SK-N-SH treated with all-trans-retinoic acid at 6 μM for 48 hours (cell line): ENCODE results near the gene AFF1.

ENCODE experiments used
- ATAC-seq: fragments of 200-7000 bp; cut with Tn5 transposase; 3 replicates; pipeline ENCODE4 v1.9.1; 2020; ENCODE audit warnings: mild to moderate bottlenecking, moderate library complexity
- ARNTL ChIP-seq: fragments of 450-650 bp; formaldehyde crosslinking; IDR thresholded peaks from 2 replicates; pipeline ENCODE4 v1.5.0; 2020; ENCODE audit warnings: low read depth, mild to moderate bottlenecking, moderate library complexity, borderline replicate concordance
- BACH2 ChIP-seq: fragments of 250-450 bp; sonication (Bioruptor Pico); IDR thresholded peaks from 2 replicates; pipeline ENCODE4 v1.9.0; 2021; ENCODE audit warnings: mild to moderate bottlenecking, borderline replicate concordance
- CSDC2 ChIP-seq: fragments of 250-450 bp; sonication (Bioruptor Pico); IDR thresholded peaks from 2 replicates; pipeline ENCODE4 v1.5.0; 2020; ENCODE audit warnings: mild to moderate bottlenecking, moderate library complexity
- CSRNP3 ChIP-seq: fragments of 250-450 bp; sonication (Bioruptor Pico); IDR thresholded peaks from 2 replicates; pipeline ENCODE4 v1.5.1; 2021; ENCODE audit warnings: mild to moderate bottlenecking, moderate library complexity
- ESRRG ChIP-seq: fragments of 250-450 bp; sonication (Bioruptor Pico); IDR thresholded peaks from 2 replicates; pipeline ENCODE4 v1.6.1; 2021; ENCODE audit warnings: mild to moderate bottlenecking
- GLIS3 ChIP-seq: fragments of 250-450 bp; sonication (Bioruptor Pico); IDR thresholded peaks from 2 replicates; pipeline ENCODE4 v1.5.0; 2020; ENCODE audit warnings: mild to moderate bottlenecking, moderate library complexity
- ISL1 ChIP-seq: fragments of 250-450 bp; sonication (Bioruptor Pico); IDR thresholded peaks from 2 replicates; pipeline ENCODE4 v2.1.2; 2022; ENCODE audit warnings: mild to moderate bottlenecking, moderate library complexity
- OSR1 ChIP-seq: fragments of 250-450 bp; sonication (Bioruptor Pico); IDR thresholded peaks from 2 replicates; pipeline ENCODE4 v1.8.0; 2022; ENCODE audit warnings: moderate library complexity, mild to moderate bottlenecking, inconsistent platforms
- PPARA ChIP-seq: fragments of 250-450 bp; sonication (Bioruptor Pico); IDR thresholded peaks from 2 replicates; pipeline ENCODE4 v1.5.0; 2020; ENCODE audit warnings: mild to moderate bottlenecking, borderline replicate concordance
- RARB ChIP-seq: fragments of 250-450 bp; sonication (Bioruptor Pico); IDR thresholded peaks from 2 replicates; pipeline ENCODE4 v1.8.0; 2021; ENCODE audit warnings: mild to moderate bottlenecking, moderate library complexity
- SNAI2 ChIP-seq: fragments of 250-450 bp; sonication (Bioruptor Pico); IDR thresholded peaks from 2 replicates; pipeline ENCODE4 v1.5.0; 2020; ENCODE audit warnings: mild to moderate bottlenecking, moderate library complexity
- TCF4 ChIP-seq: fragments of 250-450 bp; sonication (Bioruptor Pico); IDR thresholded peaks from 2 replicates; pipeline ENCODE4 v1.8.0; 2021; ENCODE audit warnings: mild to moderate bottlenecking, moderate library complexity, borderline replicate concordance
- TOX ChIP-seq: fragments of 250-450 bp; sonication (Bioruptor Pico); IDR thresholded peaks from 2 replicates; pipeline ENCODE4 v1.8.0; 2021; ENCODE audit warnings: mild to moderate bottlenecking, moderate library complexity, borderline replicate concordance
- ZC3H10 ChIP-seq: fragments of 250-450 bp; sonication (Bioruptor Pico); IDR thresholded peaks from 2 replicates; pipeline ENCODE4 v1.5.1; 2021; ENCODE audit warnings: mild to moderate bottlenecking, moderate library complexity
- ZFP3 ChIP-seq: fragments of 250-450 bp; sonication (Bioruptor Pico); IDR thresholded peaks from 2 replicates; pipeline ENCODE4 v1.5.0; 2020; ENCODE audit warnings: mild to moderate bottlenecking, moderate library complexity
- ZFP30 ChIP-seq: fragments of 450-650 bp; formaldehyde crosslinking; IDR thresholded peaks from 2 replicates; pipeline ENCODE4 v1.5.0; 2022; ENCODE audit warnings: mild to moderate bottlenecking, moderate library complexity
- ZNF565 ChIP-seq: fragments of 450-650 bp; formaldehyde crosslinking; conservative IDR thresholded peaks from 2 replicates; pipeline ENCODE4 v1.5.0; 2020; ENCODE audit warnings: low read depth, mild to moderate bottlenecking, moderate library complexity
- ZNF70 ChIP-seq: fragments of 450-650 bp; formaldehyde crosslinking; IDR thresholded peaks from 2 replicates; pipeline ENCODE4 v1.5.0; 2020; ENCODE audit warnings: mild to moderate bottlenecking, moderate library complexity
- ZNF8 ChIP-seq: fragments of 450-650 bp; formaldehyde crosslinking; IDR thresholded peaks from 2 replicates; pipeline ENCODE4 v1.5.0; 2020; ENCODE audit warnings: mild to moderate bottlenecking, moderate library complexity
- TF ChIP-seq, protein P1 (sequence below): fragments of 250-450 bp; sonication (Bioruptor Pico); IDR thresholded peaks from 2 replicates; pipeline ENCODE4 v1.8.0; 2020; ENCODE audit warnings: mild to moderate bottlenecking, moderate library complexity, borderline replicate concordance
- TF ChIP-seq, protein P2 (sequence below): fragments of 250-450 bp; sonication (Bioruptor Pico); IDR thresholded peaks from 2 replicates; pipeline ENCODE4 v1.8.0; 2021; ENCODE audit warnings: low read depth, mild to moderate bottlenecking, moderate library complexity, borderline replicate concordance
- TF ChIP-seq, protein P3 (sequence below): fragments of 250-450 bp; sonication (Bioruptor Pico); IDR thresholded peaks from 2 replicates; pipeline ENCODE4 v1.5.0; 2020; ENCODE audit warnings: mild to moderate bottlenecking, moderate library complexity
- TF ChIP-seq, protein P4 (sequence below): fragments of 250-450 bp; sonication (Bioruptor Pico); IDR thresholded peaks from 2 replicates; pipeline ENCODE4 v1.5.1; 2020; ENCODE audit warnings: low read depth, mild to moderate bottlenecking, moderate library complexity

The AFF1 gene

DNA sequence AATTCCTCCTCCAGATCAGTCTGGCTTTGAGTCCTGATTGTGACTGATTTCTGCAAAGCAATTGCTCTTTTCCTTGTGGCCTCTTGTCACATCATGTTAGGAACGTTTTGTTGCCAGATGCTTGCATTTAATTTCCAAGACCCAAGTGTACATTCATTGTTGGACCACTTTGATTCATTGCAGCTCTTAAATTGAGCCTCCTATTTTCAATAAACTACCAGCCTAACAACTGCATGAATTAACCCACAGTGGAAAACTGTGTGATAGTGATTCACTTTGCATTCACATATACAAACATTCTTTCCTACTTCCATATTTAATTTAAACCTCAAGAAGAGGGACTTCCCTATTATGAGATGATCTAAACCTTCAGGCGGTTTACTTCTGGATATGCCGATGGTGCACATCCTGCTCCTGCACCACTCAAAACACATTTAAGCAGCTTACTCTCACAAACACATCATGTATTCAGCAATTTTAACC, 118.4 kb downstream of the AFF1 start:
- no peak for ATAC-seq
- TF ChIP-seq GLIS3 (CRISPR knock-in tag) (no peak), ISL1 (CRISPR knock-in tag) (no peak), PPARA (CRISPR knock-in tag) (no peak), OSR1 (CRISPR knock-in tag) (no peak), ZNF8 (no peak), ZNF565 (CRISPR knock-in tag) (no peak), ESRRG (CRISPR knock-in tag) (no peak), ZFP3 (CRISPR knock-in tag) (no peak), ZFP30 (CRISPR knock-in tag) (no peak), CSRNP3 (no peak), ZNF70 (no peak), SNAI2 (CRISPR knock-in tag) (no peak), CSDC2 (CRISPR knock-in tag) (no peak), TOX (CRISPR knock-in tag) (no peak), BACH2 (no peak), ARNTL (no peak)
- TF ChIP-seq, protein P1, sequence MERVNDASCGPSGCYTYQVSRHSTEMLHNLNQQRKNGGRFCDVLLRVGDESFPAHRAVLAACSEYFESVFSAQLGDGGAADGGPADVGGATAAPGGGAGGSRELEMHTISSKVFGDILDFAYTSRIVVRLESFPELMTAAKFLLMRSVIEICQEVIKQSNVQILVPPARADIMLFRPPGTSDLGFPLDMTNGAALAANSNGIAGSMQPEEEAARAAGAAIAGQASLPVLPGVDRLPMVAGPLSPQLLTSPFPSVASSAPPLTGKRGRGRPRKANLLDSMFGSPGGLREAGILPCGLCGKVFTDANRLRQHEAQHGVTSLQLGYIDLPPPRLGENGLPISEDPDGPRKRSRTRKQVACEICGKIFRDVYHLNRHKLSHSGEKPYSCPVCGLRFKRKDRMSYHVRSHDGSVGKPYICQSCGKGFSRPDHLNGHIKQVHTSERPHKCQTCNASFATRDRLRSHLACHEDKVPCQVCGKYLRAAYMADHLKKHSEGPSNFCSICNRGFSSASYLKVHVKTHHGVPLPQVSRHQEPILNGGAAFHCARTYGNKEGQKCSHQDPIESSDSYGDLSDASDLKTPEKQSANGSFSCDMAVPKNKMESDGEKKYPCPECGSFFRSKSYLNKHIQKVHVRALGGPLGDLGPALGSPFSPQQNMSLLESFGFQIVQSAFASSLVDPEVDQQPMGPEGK: no peak
- TF ChIP-seq, protein P2, sequence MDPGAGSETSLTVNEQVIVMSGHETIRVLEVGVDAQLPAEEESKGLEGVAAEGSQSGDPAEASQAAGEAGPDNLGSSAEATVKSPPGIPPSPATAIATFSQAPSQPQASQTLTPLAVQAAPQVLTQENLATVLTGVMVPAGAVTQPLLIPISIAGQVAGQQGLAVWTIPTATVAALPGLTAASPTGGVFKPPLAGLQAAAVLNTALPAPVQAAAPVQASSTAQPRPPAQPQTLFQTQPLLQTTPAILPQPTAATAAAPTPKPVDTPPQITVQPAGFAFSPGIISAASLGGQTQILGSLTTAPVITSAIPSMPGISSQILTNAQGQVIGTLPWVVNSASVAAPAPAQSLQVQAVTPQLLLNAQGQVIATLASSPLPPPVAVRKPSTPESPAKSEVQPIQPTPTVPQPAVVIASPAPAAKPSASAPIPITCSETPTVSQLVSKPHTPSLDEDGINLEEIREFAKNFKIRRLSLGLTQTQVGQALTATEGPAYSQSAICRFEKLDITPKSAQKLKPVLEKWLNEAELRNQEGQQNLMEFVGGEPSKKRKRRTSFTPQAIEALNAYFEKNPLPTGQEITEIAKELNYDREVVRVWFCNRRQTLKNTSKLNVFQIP (CRISPR knock-in tag): no peak
- TF ChIP-seq, protein P3, sequence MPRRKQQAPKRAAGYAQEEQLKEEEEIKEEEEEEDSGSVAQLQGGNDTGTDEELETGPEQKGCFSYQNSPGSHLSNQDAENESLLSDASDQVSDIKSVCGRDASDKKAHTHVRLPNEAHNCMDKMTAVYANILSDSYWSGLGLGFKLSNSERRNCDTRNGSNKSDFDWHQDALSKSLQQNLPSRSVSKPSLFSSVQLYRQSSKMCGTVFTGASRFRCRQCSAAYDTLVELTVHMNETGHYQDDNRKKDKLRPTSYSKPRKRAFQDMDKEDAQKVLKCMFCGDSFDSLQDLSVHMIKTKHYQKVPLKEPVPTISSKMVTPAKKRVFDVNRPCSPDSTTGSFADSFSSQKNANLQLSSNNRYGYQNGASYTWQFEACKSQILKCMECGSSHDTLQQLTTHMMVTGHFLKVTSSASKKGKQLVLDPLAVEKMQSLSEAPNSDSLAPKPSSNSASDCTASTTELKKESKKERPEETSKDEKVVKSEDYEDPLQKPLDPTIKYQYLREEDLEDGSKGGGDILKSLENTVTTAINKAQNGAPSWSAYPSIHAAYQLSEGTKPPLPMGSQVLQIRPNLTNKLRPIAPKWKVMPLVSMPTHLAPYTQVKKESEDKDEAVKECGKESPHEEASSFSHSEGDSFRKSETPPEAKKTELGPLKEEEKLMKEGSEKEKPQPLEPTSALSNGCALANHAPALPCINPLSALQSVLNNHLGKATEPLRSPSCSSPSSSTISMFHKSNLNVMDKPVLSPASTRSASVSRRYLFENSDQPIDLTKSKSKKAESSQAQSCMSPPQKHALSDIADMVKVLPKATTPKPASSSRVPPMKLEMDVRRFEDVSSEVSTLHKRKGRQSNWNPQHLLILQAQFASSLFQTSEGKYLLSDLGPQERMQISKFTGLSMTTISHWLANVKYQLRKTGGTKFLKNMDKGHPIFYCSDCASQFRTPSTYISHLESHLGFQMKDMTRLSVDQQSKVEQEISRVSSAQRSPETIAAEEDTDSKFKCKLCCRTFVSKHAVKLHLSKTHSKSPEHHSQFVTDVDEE (CRISPR knock-in tag): no peak
- TF ChIP-seq, all 23 proteins: peak for 0

- no peak for ATAC-seq
- TF ChIP-seq ZC3H10 (CRISPR knock-in tag): no peak
- TF ChIP-seq, protein P3 (CRISPR knock-in tag): no peak
- TF ChIP-seq ISL1 (CRISPR knock-in tag): no peak
- TF ChIP-seq CSDC2 (CRISPR knock-in tag): no peak
- TF ChIP-seq, protein P2 (CRISPR knock-in tag): no peak
- TF ChIP-seq ARNTL: no peak
- TF ChIP-seq, protein P4, sequence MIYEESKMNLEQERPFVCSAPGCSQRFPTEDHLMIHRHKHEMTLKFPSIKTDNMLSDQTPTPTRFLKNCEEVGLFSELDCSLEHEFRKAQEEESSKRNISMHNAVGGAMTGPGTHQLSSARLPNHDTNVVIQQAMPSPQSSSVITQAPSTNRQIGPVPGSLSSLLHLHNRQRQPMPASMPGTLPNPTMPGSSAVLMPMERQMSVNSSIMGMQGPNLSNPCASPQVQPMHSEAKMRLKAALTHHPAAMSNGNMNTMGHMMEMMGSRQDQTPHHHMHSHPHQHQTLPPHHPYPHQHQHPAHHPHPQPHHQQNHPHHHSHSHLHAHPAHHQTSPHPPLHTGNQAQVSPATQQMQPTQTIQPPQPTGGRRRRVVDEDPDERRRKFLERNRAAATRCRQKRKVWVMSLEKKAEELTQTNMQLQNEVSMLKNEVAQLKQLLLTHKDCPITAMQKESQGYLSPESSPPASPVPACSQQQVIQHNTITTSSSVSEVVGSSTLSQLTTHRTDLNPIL (CRISPR knock-in tag): no peak
- no peak for TF ChIP-seq ZFP30 (CRISPR knock-in tag)
- TF ChIP-seq SNAI2 (CRISPR knock-in tag): no peak
- no peak for TF ChIP-seq RARB (CRISPR knock-in tag)
- TF ChIP-seq TCF4 (CRISPR knock-in tag): no peak
- TF ChIP-seq PPARA (CRISPR knock-in tag): no peak
- TF ChIP-seq, protein P1: no peak
Observed at GRCh38 chr4:87053802-87054767, 119.3 kb downstream of the AFF1 start.
